Smooth muscle cell (in vitro differentiated cells): ENCODE results near the gene TARS1. TPM values are rescaled to one million over a fixed set of nuclear protein-coding genes. Genes with fewer than 3 reads are reported as not detected.
"Not testable (repeated sequence)": the region's sequence is repeated elsewhere in the genome, so short reads cannot be mapped to it uniquely, and the experiment has no call there.

Source experiments
- DNase-seq: peaks from one replicate; lab custom pipeline; 2025; ENCODE audit not compliant: unreplicated experiment; lab: John Stamatoyannopoulos, UW
- H2AFZ ChIP-seq: fragments of 200-600 bp; sonication (generic); 2 replicates; pipeline ENCODE4 v1.6.0; 2016; ENCODE audit warnings: antibody characterized with exemption, low read depth, mild to moderate bottlenecking
- H3F3A ChIP-seq: fragments of 200-600 bp; sonication (generic); 2 replicates; pipeline ENCODE4 v1.6.0; 2017; ENCODE audit warnings: antibody characterized with exemption, low read depth
- H3K27ac ChIP-seq: fragments of 200-600 bp; sonication (generic); 2 replicates; pipeline ENCODE4 v1.5.1; 2016; ENCODE audit warnings: low read depth, mild to moderate bottlenecking
- H3K27me3 ChIP-seq: fragments of 200-600 bp; sonication (generic); 2 replicates; pipeline ENCODE4 v1.6.1; 2016; ENCODE audit warnings: low read depth, mild to moderate bottlenecking
- H3K36me3 ChIP-seq: fragments of 200-600 bp; sonication (generic); 2 replicates; pipeline ENCODE4 v1.5.1; 2016; ENCODE audit warnings: low read depth
- H3K4me1 ChIP-seq: fragments of 200-600 bp; sonication (generic); 2 replicates; pipeline ENCODE4 v1.5.1; 2016; ENCODE audit warnings: low read depth
- H3K4me2 ChIP-seq: fragments of 200-600 bp; sonication (generic); 2 replicates; pipeline ENCODE4 v1.6.0; 2016; ENCODE audit warnings: mild to moderate bottlenecking
- H3K4me3 ChIP-seq: fragments of 200-600 bp; sonication (generic); 2 replicates; pipeline ENCODE4 v1.5.1; 2016; ENCODE audit warnings: mild to moderate bottlenecking
- H3K79me2 ChIP-seq: fragments of 200-600 bp; sonication (generic); 2 replicates; pipeline ENCODE4 v1.6.0; 2016; ENCODE audit warnings: low read depth, mild to moderate bottlenecking
- H3K9ac ChIP-seq: fragments of 200-600 bp; sonication (generic); 2 replicates; pipeline ENCODE4 v1.6.0; 2016; ENCODE audit warnings: low read depth
- H3K9me3 ChIP-seq: fragments of 200-600 bp; sonication (generic); replicated peaks from 2 replicates; pipeline ENCODE4 v1.5.1; 2016; ENCODE audit warnings: low read depth
- H4K20me1 ChIP-seq: fragments of 200-600 bp; sonication (generic); 2 replicates; pipeline ENCODE4 v1.6.0; 2016; ENCODE audit warnings: low read depth
- CTCF ChIP-seq: fragments of 200-600 bp; sonication (generic); IDR thresholded peaks from 2 replicates; pipeline ENCODE4 v1.5.1; 2017; ENCODE audit warnings: borderline replicate concordance, mild to moderate bottlenecking, antibody characterized with exemption; ENCODE audit not compliant: insufficient read depth, poor library complexity, severe bottlenecking
- WGBS: methylation state at CpG from one replicate; pipeline ENCODE4 v1.1.7; 2016; ENCODE audit warnings: low lambda C conversion rate; 5-methylcytosine and 5-hydroxymethylcytosine counted together
- polyA plus RNA-seq: library from polyadenylated mRNA; unstranded; fragments of >200 nt; fragmentation: Nextera tagmentation; extraction: Ambion mirVana; gene quantifications from 2 replicates; pipeline ENCODE4 v1.2.1, GENCODE V29; 2016
- total RNA-seq: library from RNA; depleted of rRNA; stranded (reverse); fragments of >200 nt; gene quantifications from 2 replicates; pipeline ENCODE4 v1.2.3, GENCODE V29; 2014

Gene TARS1
- total and polyA plus RNA-seq, 2 experiments from 2014 or later, result 120 to 217 TPM

- no peaks in the 10 kb centered on the region for H4K20me1 ChIP-seq
- TF ChIP-seq CTCF, result no peak
- 76% methylated on average over 3 of the region's 3 CpGs for whole genome bisulfite sequencing
- H2AFZ ChIP-seq, result no peak overlapping the region
- H3K79me2 ChIP-seq, result no peaks in the 10 kb centered on the region
- DNase-seq, result no peak
- no peaks in the 10 kb centered on the region for H3K36me3 ChIP-seq
- no peak overlapping the region for H3K27ac ChIP-seq
- H3F3A ChIP-seq, result no peaks in the 10 kb centered on the region
- H3K9me3 ChIP-seq, result no peaks in the 10 kb centered on the region
- H3K27me3 ChIP-seq, result no peaks in the 10 kb centered on the region
- H3K4me2 ChIP-seq, result no peak overlapping the region
- no peak overlapping the region for H3K9ac ChIP-seq
- no peaks in the 10 kb centered on the region for H3K4me1 ChIP-seq
- H3K4me3 ChIP-seq, result no peak overlapping the region
Measured at GRCh38 chr5:33509036-33509435, 68.3 kb downstream of the TARS1 start.

- no peak overlapping the region for H2AFZ ChIP-seq
- H4K20me1 ChIP-seq, result no peaks in the 10 kb centered on the region
- TF ChIP-seq CTCF, result no peak
- H3K4me3 ChIP-seq, result no peak overlapping the region
- H3K79me2 ChIP-seq, result no peaks in the 10 kb centered on the region
- H3K27ac ChIP-seq, result no peak overlapping the region
- no peaks in the 10 kb centered on the region for H3K9me3 ChIP-seq
- no peak for DNase-seq
- H3K9ac ChIP-seq, result no peak overlapping the region
- 79% methylated on average over 3 of the region's 3 CpGs for WGBS
- H3K36me3 ChIP-seq, result no peaks in the 10 kb centered on the region
- H3K4me1 ChIP-seq, result no peaks in the 10 kb centered on the region
- no peak overlapping the region for H3K4me2 ChIP-seq
- no peaks in the 10 kb centered on the region for H3F3A ChIP-seq
- H3K27me3 ChIP-seq, result no peaks in the 10 kb centered on the region
Measured at GRCh38 chr5:33513462-33514185, 72.9 kb downstream of the TARS1 start.

GRCh38 chr5:33515366-33515765, 74.6 kb downstream of the TARS1 start:
- DNase-seq, H3K9me3 ChIP-seq, H3K27ac ChIP-seq, H4K20me1 ChIP-seq, H3K27me3 ChIP-seq, H3K36me3 ChIP-seq, H2AFZ ChIP-seq, H3K4me2 ChIP-seq, H3K4me3 ChIP-seq, H3K79me2 ChIP-seq, H3K9ac ChIP-seq, H3K4me1 ChIP-seq, H3F3A ChIP-seq: not testable (repeated sequence)
- 97% methylated on average over 30 of the region's 32 CpGs for WGBS

- no peak overlapping the region for H3K27ac ChIP-seq
- H3K79me2 ChIP-seq, result no peaks in the 10 kb centered on the region
- no peak overlapping the region for H3K4me3 ChIP-seq
- no peak for TF ChIP-seq CTCF
- H3K9me3 ChIP-seq, result no peaks in the 10 kb centered on the region
- no peak overlapping the region for H3K4me2 ChIP-seq
- H2AFZ ChIP-seq, result no peak overlapping the region
- H3K9ac ChIP-seq, result no peak overlapping the region
- DNase-seq, result no peak
- no peaks in the 10 kb centered on the region for H3K4me1 ChIP-seq
- H3K36me3 ChIP-seq, result no peaks in the 10 kb centered on the region
- no peaks in the 10 kb centered on the region for H4K20me1 ChIP-seq
- no peaks in the 10 kb centered on the region for H3K27me3 ChIP-seq
- WGBS, result 64% methylated on average over 2 of the region's 2 CpGs
- no peaks in the 10 kb centered on the region for H3F3A ChIP-seq
Measured at GRCh38 chr5:33516421-33516820, 75.7 kb downstream of the TARS1 start.
